Measurements from ENCODE around the gene COX19. TPM values are rescaled to one million over a fixed set of nuclear protein-coding genes. Genes with fewer than 3 reads are reported as not detected.

The COX19 gene
- total RNA-seq, 3 donors from 2014 or later = 14.9 to 20.9 (median 15.8) TPM

DNA sequence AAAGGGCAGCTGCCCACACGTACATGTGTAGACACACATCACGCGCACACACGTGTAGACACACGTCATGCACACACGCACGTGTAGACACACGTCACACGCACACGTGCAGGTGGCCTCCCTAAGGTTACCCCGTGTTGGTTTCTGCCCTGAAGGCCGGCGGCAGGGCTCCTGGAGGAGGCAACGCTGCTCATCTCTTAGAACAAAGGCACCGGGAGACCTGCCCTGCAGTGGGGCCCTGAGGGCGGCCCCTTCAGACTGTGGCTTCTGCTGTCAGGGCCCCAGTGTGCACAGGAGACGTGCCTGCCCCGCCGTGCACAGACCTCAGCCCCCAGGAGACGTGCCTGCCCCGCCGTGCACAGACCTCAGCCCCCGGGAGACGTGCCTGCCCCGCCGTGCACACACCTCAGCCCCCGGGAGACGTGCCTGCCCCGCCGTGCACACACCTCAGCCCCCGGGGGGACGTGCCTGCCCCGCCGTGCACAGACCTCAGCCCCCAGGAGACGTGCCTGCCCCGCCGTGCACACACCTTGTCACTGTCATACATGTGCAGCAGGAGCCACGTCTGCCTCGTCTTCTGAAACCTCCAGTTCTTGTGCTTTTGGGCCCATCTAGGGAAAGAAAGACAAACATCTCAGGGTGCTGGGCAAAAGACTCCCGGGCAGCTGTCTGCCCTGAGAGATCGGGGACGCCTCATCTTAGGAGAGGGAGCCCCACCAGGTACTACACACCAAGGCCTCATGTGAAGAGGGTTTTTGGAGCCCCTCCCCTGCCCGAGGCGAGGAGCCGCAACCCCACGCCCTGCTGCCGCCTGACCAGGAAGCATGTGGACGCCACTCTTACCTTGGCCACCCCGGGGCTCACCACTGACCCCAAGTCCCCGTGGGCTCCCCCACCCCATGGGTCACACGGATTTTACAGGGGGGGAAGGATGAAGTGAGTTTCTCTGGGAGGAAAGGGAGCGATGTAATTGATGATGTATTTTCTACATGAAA, 24.9 kb upstream of the COX19 start:
- Histone ChIP-seq H3K36me3 (ENCODE audit: low read depth) (no peaks in the 10 kb centered on the region), H3K4me1 (ENCODE audit: low read depth) (no peaks in the 10 kb centered on the region), H3K9me3 (no peaks in the 10 kb centered on the region), H3K4me3 (no peak overlapping the region)
- no peak for DNase-seq
- no peak for ATAC-seq
- intact Hi-C loops (cut with DNase I, micrococcal nuclease) = loop anchor here in 1 of 2 donors (10.0 kb wide), 1 partner anchor 175 kb away; no protein-coding TSS in a partner anchor
- TF ChIP-seq, protein P1, sequence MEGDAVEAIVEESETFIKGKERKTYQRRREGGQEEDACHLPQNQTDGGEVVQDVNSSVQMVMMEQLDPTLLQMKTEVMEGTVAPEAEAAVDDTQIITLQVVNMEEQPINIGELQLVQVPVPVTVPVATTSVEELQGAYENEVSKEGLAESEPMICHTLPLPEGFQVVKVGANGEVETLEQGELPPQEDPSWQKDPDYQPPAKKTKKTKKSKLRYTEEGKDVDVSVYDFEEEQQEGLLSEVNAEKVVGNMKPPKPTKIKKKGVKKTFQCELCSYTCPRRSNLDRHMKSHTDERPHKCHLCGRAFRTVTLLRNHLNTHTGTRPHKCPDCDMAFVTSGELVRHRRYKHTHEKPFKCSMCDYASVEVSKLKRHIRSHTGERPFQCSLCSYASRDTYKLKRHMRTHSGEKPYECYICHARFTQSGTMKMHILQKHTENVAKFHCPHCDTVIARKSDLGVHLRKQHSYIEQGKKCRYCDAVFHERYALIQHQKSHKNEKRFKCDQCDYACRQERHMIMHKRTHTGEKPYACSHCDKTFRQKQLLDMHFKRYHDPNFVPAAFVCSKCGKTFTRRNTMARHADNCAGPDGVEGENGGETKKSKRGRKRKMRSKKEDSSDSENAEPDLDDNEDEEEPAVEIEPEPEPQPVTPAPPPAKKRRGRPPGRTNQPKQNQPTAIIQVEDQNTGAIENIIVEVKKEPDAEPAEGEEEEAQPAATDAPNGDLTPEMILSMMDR (IDR thresholded peaks at IDR 0.05) = no peak

DNA sequence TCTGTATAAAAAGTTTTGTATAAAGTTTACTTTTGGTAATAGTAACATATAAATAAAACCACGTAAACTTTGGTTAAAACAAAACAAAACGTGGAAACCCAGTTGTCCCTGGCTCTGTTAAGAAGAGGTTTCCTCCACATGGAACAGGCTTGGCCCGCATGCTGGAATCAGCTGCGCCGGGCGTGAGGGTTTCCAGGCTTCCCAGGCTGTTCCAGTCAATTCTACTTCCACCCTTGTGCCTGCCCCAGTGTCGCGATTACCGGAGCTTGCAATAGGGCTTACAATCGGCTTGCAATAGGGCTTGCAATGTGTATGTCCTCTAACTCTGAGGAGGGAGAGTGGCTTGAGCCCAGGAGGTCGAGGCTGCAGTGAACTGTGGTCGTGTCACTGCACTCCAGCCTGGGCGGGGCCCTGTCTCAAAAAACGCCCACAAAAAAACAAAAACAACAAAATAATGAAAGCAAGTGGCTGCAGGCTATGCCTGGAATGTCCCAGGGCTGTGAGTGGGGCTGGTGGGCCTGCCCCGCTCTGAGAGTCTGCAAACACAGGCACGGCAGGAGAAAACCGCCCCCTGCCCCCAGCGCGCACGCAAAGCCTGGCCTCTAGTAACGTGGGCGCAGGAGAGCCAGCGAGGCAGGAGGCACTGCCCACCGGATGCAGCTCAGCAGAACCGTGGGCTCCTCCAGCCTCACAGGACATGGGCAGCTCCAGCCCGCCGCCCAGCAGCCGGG, 24.0 kb upstream of the COX19 start:
- Histone ChIP-seq H3K4me3 (no peak overlapping the region), H3K36me3 (ENCODE audit: low read depth) (no peaks in the 10 kb centered on the region), H3K9me3 (no peaks in the 10 kb centered on the region), H3K4me1 (ENCODE audit: low read depth) (no peaks in the 10 kb centered on the region)
- DNase-seq = no peak
- ATAC-seq = no peak
- TF ChIP-seq, protein P1 (IDR thresholded peaks at IDR 0.05) = no peak
- intact Hi-C loops (cut with DNase I, micrococcal nuclease) = loop anchor here in 1 of 2 donors (10.0 kb wide), 1 partner anchor 175 kb away; no protein-coding TSS in a partner anchor

DNA sequence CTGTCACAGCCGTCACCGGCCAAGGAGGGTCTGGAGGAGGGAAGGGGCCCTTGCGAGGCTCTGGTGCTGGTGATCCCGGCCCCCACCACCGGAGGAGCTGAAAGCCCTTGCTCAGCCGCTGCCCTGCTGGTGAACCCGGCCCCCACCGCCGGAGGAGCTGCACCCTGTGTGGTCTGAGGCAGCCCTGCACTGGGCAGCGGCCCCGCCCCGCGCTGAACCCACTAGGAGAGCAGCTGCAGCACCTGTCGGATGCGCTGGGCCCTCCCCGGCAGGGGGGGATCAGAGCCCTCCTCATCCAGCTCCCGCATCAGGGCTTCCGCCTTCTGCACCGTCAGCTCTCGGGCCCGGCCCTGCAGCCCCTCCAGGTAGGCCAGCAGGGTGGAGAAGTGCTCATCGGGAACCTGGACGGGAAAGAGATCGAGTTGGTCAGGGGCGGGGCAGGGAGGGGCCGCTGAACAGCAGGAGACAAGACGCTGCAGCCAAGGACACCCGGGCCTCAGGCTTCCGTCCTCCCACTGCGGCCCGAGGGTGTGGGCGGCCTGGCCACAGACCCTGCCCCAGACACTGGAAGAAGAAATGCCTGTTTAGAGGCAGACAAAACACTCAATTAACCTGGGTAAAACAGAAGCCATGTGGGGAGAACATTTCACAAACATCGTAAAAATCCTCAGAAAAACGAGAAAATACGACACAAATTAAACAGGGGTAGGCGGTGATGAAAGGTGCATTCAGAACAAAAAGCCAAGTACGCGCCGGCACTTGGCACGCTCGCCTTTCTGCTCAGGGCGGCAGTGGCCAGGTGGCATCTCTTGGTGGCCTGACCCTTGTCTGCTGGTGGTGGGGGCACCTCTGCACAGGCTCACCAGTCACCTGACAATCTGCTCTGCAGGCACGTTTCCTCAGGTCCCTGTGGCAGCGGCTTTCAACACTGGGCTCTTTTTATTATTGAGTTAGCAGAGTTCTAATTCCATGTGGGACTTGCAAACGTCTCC, 22.4 kb upstream of the COX19 start:
- intact Hi-C loops (cut with DNase I, micrococcal nuclease) = loop anchor here in 1 of 2 donors (10.0 kb wide), 1 partner anchor 177 kb away; no protein-coding TSS in a partner anchor
- ATAC-seq (peak; percentile 58), DNase-seq (peak in 2 of 3 donors; percentile 75 to 78)
- Histone ChIP-seq H3K36me3 (ENCODE audit: low read depth) (no peaks in the 10 kb centered on the region), H3K4me1 (ENCODE audit: low read depth) (peaks cover 4% of the 10 kb centered on the region), H3K9me3 (no peaks in the 10 kb centered on the region), H3K4me3 (no peak overlapping the region)
- TF ChIP-seq, protein P1 (IDR thresholded peaks at IDR 0.05) = no peak

DNA sequence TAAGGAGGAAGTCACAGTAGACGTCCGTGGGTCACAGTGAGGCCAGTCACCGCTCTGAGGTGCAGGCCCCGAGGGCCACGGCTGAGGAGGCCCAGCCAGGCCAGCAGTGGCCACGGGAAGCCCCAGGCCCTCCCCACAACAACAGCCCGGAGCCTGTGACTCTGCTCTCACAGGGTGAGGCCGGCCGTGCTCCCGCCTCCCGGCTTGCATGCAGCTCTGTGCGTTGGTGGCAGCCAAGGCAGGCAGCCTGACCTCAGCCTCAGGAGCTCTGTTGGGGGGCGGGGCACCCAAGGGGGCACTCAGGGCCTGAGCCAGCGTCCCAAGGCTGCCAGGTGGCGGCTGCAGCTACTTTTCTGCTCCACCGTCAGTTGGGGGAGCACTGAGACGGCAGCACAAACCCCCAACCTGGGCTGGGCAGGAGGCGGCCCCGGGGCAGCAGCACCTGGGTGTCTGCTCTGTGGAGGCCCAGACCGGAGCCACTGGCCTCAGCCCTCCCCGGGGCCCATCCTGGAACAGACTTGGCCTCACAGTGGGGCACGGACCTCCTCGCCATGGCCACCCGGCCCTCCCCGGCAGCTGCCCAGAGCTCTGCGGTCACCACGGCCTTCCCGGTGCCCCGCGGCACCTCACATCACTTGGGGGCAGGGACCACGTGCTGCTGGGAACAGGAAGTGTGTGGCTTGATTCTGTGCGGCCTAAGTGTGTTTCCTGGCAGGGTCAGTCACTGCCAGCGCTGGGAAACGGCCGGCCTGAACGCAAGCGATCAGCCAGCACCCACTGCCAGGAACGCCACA, 20.9 kb upstream of the COX19 start:
- TF ChIP-seq, protein P1 (IDR thresholded peaks at IDR 0.05) = no peak
- Histone ChIP-seq H3K4me1 (ENCODE audit: low read depth) (peaks cover 4% of the 10 kb centered on the region), H3K4me3 (no peak overlapping the region), H3K36me3 (ENCODE audit: low read depth) (no peaks in the 10 kb centered on the region), H3K9me3 (no peaks in the 10 kb centered on the region)
- no peak for DNase-seq
- intact Hi-C loops (cut with DNase I, micrococcal nuclease) = loop anchor here in 1 of 2 donors (10.0 kb wide), 1 partner anchor 179 kb away; no protein-coding TSS in a partner anchor
- ATAC-seq = no peak

Measured in mucosa of descending colon (tissue), 3 donors.